ENCODE data around the gene REP15. TPM values are rescaled to one million over a fixed set of nuclear protein-coding genes. Genes with fewer than 3 reads are reported as not detected.

REP15 gene
- total RNA-seq, 2 donors from 2014 or later = 1.4 to 3.1 TPM

Other genes with a start within 250 kb of the REP15 start
- not detected for gene SMCO2, start 249.7 kb upstream of the REP15 start, total RNA-seq
- 10 to 100 TPM; 65.2 to 66.0 TPM for gene PPFIBP1, start 172.2 kb upstream of the REP15 start, total RNA-seq
- 10 to 100 TPM; 41.5 to 56.0 TPM for gene MRPS35, start 14.4 kb downstream of the REP15 start, total RNA-seq
- 10 to 100 TPM in 1 of 2 donors, 1 to 10 TPM in 1; 6.7 to 11.4 TPM for gene KLHL42, start 83.8 kb downstream of the REP15 start, total RNA-seq
- gene MANSC4, start 83.8 kb downstream of the REP15 start, total RNA-seq = not detected

All from right atrium auricular region (tissue), 2 donors.